Kidney (tissue), 14 donors: Measurements from ENCODE around the gene STKLD1. TPM values are rescaled to one million over a fixed set of nuclear protein-coding genes. Genes with fewer than 3 reads are reported as not detected.

Experiments
- DNase-seq, 5 donors: peaks; one replicate each; pipeline ENCODE4 v3.0.0-alpha.2; 2013 to 2020
- FAIRE-seq: peaks from 2 replicates; lab custom pipeline; 2012; peaks lifted over from hg19 to GRCh38; lab: Jason Lieb, UNC
- H3K27ac ChIP-seq, 2 donors: one replicate each; pipeline ENCODE4 v1.7.0; 2013; ENCODE audit warnings: low read depth in 2 of 2, low read length in 2 of 2, inconsistent platforms in 1 of 2
- H3K27me3 ChIP-seq: one replicate; pipeline ENCODE4 v1.7.1; 2013; ENCODE audit warnings: low read length, inconsistent platforms; ENCODE audit not compliant: control insufficient read depth, insufficient read depth
- H3K36me3 ChIP-seq, 3 donors: one replicate each; pipeline versions ENCODE4 v1.7.0 to v1.7.1; 2013; ENCODE audit warnings: low read length in 3 of 3, control low read depth in 1 of 3, inconsistent platforms in 1 of 3; ENCODE audit not compliant: insufficient read depth in 3 of 3, control insufficient read depth in 2 of 3
- H3K4me1 ChIP-seq, 3 donors: one replicate each; pipeline versions ENCODE4 v1.7.0 to v1.7.1; 2013; ENCODE audit warnings: low read length in 3 of 3, inconsistent platforms in 1 of 3, low read depth in 1 of 3; ENCODE audit not compliant: control insufficient read depth in 2 of 3, insufficient read depth in 2 of 3
- H3K4me3 ChIP-seq, 3 donors: one replicate each; pipeline versions ENCODE4 v1.7.0 to v1.8.1; 2013; ENCODE audit warnings: low read length in 3 of 3, control low read depth in 1 of 3, inconsistent platforms in 1 of 3
- H3K9ac ChIP-seq, 3 donors: one replicate each; pipeline versions ENCODE4 v1.7.0 to v1.7.1; 2013; ENCODE audit warnings: low read length in 3 of 3, control low read depth in 1 of 3, inconsistent platforms in 1 of 3
- H3K9me3 ChIP-seq, 3 donors: one replicate each; pipeline versions ENCODE4 v1.7.0 to v1.7.1; 2013; ENCODE audit warnings: low read length in 3 of 3, control low read depth in 1 of 3, inconsistent platforms in 1 of 3; ENCODE audit not compliant: control insufficient read depth in 2 of 3, insufficient read depth in 1 of 3
- intact Hi-C: fragments of 100-400 bp; cut with DNase I; formaldehyde crosslinking; loops from one replicate; pipeline ENCODE4 v1.11.1; 2022
- polyA plus RNA-seq: library from polyadenylated mRNA; stranded (reverse); fragments of 350-450 nt; fragmentation: Illumina TruSeq; extraction: RNeasy Lipid Tissue Mini Kit (QIAGEN cat#74804); gene quantifications from one replicate; pipeline ENCODE4 v1.2.3, GENCODE V29; 2014; ENCODE audit warnings: low read depth, low replicate concordance; ENCODE audit not compliant: insufficient read depth
- total RNA-seq: library from RNA; stranded (reverse); fragmentation: NEBNext Ultra II Directional; extraction: Animal tissue kit (Norgen Biotek cat#: 25700); gene quantifications from one replicate; pipeline ENCODE4 v1.2.1, GENCODE V29; 2021
- TF ChIP-seq, protein P1 (sequence below): IDR thresholded peaks from 3 replicates; pipeline ENCODE4 v1.5.1; 2012; ENCODE audit warnings: mild to moderate bottlenecking, moderate library complexity, borderline replicate concordance; ENCODE audit not compliant: insufficient read depth; ENCODE audit errors: extremely low read depth
- donor health status: control.
- donor health status: control.
- donor health status: control.
- donor health status: control.
- donor health status: control.
- donor health status: DM: yes; HTN: yes; CAD: no.
- donor health status: Normal renal cell carcinoma (clear cell type).

STKLD1 gene
- total and polyA plus RNA-seq, 2 donors from 2014 or later = 1.9 to 4.0 TPM

DNA sequence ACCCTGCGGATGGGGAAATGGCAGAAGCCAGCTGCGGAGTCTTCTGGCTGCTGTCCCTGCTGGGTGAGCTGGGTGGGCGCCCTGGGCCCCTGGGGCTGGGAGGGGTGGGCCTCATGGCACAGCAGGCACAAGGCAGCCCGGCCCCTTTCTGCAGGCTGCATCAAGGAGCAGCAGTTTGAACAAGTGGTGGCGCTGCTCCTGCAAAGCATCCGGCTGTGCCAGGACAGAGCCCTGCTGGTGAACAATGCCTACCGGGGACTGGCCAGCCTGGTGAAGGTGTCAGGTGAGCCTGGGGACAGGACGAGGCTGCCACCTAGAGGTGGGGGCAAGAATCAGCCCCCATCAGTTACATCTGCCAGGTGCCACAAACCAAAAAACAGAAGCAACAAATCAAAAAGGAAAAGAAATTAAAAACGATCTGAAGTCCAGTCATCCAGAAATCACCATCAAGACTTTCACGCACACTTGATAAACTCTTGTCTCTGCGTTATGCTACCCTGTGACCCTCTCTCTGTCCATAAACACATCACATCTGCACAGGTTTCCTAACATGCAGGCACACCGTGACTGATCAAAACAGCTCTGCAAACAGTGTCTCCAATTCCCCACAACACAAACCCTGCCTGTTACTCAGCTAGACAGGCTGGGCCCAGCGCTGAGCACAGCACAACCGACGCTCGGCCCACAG, 27.7 kb downstream of the STKLD1 start:
- TF ChIP-seq, protein P1, sequence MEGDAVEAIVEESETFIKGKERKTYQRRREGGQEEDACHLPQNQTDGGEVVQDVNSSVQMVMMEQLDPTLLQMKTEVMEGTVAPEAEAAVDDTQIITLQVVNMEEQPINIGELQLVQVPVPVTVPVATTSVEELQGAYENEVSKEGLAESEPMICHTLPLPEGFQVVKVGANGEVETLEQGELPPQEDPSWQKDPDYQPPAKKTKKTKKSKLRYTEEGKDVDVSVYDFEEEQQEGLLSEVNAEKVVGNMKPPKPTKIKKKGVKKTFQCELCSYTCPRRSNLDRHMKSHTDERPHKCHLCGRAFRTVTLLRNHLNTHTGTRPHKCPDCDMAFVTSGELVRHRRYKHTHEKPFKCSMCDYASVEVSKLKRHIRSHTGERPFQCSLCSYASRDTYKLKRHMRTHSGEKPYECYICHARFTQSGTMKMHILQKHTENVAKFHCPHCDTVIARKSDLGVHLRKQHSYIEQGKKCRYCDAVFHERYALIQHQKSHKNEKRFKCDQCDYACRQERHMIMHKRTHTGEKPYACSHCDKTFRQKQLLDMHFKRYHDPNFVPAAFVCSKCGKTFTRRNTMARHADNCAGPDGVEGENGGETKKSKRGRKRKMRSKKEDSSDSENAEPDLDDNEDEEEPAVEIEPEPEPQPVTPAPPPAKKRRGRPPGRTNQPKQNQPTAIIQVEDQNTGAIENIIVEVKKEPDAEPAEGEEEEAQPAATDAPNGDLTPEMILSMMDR = peak; percentile 42
- intact Hi-C loops = no loop called here
- Histone ChIP-seq H3K9me3 (no peaks in the 10 kb centered on the region), H3K27ac (no peak overlapping the region), H3K4me3 (no peak overlapping the region), H3K27me3 (no peaks in the 10 kb centered on the region), H3K4me1 (no peaks in the 10 kb centered on the region), H3K9ac (no peak overlapping the region), H3K36me3 (peaks cover 0 to 10% (median 7%) of the 10 kb centered on the region in 3 donors)
- DNase-seq (peak in 1 of 5 donors; percentile 75), FAIRE-seq (no peak)

DNA sequence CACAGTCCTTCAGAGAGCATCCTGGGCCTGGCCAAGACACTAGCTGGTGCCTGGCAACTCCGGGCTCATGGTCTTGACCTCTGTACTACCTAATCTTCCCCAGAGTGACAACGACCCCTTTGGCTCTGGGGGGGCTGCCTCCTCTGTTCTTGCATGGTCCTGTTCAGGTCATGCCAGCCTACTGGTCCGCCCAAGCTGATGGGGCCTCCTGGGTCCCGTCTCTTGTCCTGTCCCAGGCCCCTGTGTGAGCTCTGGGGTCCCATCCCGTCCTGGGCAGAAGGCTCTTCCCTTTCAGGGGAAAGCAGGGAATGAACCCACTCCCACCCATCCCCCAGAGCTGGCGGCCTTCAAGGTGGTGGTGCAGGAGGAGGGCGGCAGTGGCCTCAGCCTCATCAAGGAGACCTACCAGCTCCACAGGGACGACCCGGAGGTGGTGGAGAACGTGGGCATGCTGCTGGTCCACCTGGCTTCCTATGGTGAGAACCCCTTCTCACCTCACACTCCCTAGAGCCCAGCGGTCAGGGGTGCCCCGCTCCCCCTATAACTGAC, 28.4 kb downstream of the STKLD1 start:
- H3K9ac ChIP-seq = no peak overlapping the region
- FAIRE-seq (no peak), DNase-seq (peak in 1 of 5 donors; percentile 58)
- no peaks in the 10 kb centered on the region for H3K9me3 ChIP-seq
- intact Hi-C loops = loop anchor here (5.0 kb wide), 1 partner anchor 83 kb away; no protein-coding TSS in a partner anchor
- TF ChIP-seq, protein P1 = no peak
- no peaks in the 10 kb centered on the region for H3K27me3 ChIP-seq
- no peak overlapping the region for H3K4me3 ChIP-seq
- H3K36me3 ChIP-seq = peaks cover 0 to 10% (median 7%) of the 10 kb centered on the region in 3 donors
- H3K4me1 ChIP-seq = no peaks in the 10 kb centered on the region
- no peak overlapping the region for H3K27ac ChIP-seq

DNA sequence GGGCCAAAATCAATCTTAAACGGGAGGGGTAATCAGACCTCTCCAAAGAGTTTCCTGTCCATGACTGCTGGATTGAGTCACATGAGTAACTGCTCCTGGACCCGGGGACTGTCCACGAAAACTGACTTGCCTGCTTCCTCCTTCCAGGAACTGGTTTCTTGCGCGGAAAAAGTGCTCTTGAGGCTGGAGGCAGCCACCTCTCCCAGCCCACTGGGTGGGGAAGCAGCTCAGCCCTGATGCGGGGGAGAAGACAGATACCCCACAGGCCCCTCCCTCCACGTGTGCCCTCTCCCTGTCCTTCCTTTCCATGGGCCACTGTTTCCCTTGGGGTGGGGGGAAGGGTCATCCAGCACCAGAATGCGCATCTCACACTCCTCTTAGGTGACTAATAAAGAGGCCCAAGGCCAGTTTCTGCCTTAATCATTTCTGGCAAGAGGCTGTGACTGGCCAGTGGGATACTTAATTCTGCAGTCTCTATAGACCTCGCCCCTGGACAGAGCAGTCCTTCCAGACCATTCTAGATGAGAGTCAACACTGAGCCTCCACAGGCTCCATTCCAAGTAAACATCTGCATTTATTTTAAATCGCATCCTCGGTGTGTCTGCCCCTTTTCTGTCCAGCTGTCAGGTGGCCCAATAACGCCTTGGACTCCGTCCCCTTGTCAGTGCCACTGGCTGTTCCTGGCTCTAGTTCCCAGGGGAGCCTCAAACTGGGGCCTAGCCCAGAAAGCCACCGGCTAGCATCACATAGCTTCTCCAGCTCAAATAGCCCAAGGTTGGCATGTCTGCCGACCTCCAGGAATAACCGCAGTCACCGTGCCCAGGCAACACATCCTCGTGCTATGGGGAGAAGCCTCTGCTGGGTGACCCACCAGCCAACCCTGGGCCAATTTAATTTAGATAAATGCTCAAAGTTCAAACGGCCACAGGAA, 29.6 kb downstream of the STKLD1 start:
- Histone ChIP-seq H3K27ac (no peak overlapping the region), H3K9me3 (no peaks in the 10 kb centered on the region), H3K27me3 (no peaks in the 10 kb centered on the region), H3K36me3 (peaks cover 0 to 17% (median 12%) of the 10 kb centered on the region in 3 donors), H3K4me1 (no peaks in the 10 kb centered on the region), H3K4me3 (no peak overlapping the region), H3K9ac (no peak overlapping the region)
- FAIRE-seq (no peak), DNase-seq (peak in 1 of 5 donors; percentile 31)
- intact Hi-C loops = loop anchor here (5.0 kb wide), 1 partner anchor 82 kb away; no protein-coding TSS in a partner anchor
- TF ChIP-seq, protein P1 = no peak
